ENCODE data around the gene CLECL1.

The CLECL1 gene

DNA sequence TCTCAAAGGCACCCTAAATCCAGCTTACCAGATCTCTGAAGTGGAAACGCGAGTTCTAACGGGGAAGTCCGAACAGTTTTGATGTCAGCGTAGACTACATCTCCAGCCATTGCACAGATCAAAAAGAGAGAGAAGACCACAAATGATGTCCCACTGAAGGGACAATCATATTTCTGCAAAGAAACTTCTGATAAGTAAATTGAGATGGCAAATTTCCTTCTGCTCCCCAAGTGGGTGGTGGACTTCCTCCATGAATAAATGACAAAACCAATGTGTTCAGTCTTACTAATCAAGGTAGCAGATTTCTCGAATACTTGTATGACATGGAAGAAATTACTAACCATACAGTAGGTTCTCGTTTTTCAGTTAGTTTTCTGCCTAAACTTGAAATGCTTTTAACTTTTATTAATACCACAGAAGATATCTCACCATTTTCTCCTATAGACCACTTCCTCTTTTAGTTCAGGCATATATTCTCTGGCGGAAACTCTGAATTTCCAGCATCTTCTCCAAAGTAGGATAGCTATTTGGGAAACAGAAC, at the start of gene CLECL1:
TSS of gene CLECL1 (minus strand) at position 177 of the 541 bp plus-strand sequence.
- DNase-seq, result no peak

DNA sequence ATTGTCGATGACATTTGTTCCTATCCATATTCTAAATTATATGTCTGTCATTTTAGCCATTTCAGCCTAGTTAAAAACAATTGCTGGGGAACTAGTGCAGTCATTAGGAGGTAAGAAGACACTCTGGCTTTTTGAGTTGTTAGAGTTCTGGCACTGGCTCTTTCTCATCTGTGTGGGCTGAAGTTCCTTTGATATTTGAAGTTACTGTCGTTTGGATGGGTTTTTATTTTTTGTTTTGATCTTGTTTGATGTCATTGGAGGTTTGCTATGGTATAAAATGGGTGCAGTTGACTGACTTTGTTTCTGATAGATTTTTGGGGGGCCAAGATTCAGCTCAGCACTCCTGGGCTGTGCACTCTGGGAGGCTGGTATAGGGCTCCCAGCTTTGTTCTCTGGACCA, 48.5 kb upstream of the CLECL1 start:
- no peak for DNase-seq

DNA sequence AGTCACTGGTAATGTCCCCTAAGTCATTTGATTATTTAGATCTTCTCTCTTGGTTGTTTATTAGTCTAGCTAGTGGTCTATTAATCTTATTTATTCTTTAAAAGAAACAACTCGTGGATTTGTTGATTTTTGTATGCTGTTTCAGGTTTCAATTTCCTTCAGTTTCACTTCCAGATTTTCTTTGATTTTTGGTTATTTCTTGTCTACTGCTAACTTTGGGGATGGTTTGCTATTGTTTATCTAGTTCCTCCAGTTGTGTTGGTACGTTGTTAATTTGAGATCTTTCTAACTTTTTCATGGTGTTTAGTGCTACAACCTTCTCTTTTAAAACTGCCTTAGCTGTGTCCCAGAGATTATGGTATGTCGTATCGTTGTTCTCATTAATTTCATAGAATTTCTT, 46.3 kb upstream of the CLECL1 start:
- DNase-seq, result no peak

DNA sequence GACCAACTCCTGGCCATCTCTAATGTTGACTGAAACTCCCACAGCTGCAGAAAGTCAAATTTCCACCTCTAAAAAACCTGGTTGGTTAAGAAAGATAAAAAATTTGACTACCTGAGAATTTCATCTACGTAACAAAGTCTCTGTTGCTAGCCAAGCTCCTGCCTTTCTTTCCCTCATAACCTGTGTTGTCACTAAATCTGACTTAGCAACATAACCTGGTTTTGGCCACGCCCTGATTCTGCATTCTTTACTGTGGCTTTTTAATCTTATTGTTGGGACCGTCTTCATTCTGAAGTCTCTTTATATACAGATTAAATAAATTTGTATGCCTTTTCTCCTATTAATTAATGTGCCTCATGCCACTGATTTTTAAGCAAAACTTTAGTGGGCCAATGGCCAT, 43.9 kb upstream of the CLECL1 start:
- no peak for DNase-seq

DNA sequence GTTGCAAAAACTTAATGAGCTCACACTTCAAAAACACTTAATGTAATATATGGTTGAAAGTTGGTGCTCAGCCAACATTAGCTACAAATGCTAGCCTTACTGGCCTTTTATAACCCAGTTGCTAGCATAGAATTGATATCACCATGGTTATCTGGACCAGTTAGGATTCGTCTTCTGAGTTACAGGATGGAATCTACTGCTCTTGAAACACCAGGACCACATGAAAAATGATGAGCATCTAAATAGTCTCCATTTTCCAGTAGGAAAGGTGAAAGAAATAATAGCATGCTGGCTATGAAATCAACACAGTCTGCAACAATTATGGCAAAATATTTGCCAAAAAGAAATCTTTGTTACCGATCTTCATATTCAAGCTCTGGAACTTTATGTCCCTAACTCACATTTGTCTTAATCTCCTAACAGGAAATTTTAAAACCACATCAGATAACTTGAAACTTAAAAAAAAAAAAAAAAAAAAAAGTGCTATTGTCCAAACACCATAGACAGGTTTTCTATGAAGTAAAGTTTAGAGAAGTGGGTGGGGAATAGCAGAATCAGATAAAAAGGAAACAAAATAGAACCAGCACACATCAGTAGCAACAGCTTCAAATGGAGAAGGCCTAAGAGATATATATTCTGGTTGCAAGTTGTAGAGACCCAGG, 40.5 kb upstream of the CLECL1 start:
- no peak for DNase-seq

DNA sequence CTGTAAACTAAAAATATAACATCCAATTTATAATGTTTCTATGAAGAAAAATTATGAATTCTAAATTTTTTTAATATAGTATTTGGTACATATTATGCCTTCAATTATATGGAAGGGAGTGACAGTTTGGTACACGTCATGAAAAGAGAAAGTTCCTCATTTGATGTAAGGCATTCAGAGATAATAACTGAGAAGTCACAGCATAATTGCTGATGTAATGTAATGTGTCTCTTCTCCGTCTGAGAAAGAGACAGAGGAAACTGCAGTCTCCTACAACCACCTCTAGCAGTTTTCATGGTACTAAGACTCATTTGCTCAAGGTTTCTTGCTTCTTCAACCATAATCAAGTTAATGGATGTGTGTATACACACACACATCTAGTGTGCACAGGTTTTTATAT, 30.1 kb upstream of the CLECL1 start:
- no peak for DNase-seq

DNA sequence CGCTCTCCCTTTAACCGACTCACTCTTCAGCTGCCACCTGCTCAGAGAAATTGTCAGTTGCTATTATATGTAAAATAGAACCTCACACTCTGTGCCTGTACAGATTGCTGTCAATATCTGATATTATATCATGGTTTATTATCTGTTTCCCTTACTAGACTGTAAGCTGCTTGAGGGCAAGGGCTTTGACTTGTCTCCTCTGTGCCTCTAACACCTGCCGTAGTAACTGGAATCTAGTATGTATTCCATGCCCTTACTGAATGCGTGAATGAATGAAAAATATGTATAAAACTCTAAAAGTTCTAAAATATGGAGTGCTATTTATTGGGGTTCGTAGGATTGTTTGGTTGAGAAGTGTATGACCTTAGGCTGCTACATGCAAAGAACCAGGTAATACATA, 29.5 kb upstream of the CLECL1 start:
- DNase-seq, result no peak

DNA sequence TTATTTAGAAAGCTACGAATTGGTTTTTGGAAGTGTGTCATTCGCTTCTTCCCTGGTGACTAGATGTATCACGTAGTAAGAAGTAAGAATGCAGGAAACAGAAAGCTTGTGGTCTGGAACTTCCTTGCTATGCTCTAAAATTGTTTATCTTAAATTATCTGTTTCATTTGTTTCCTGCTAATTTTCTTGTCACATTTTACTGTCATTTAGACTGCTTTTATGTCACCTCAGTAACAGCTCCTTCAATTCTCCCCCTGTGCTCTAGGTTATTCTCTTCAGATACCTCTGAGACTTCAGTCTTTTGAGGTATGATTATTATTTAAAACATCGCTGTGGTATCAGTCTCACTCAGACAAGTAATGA, 28.5 kb upstream of the CLECL1 start:
- DNase-seq, result no peak

DNA sequence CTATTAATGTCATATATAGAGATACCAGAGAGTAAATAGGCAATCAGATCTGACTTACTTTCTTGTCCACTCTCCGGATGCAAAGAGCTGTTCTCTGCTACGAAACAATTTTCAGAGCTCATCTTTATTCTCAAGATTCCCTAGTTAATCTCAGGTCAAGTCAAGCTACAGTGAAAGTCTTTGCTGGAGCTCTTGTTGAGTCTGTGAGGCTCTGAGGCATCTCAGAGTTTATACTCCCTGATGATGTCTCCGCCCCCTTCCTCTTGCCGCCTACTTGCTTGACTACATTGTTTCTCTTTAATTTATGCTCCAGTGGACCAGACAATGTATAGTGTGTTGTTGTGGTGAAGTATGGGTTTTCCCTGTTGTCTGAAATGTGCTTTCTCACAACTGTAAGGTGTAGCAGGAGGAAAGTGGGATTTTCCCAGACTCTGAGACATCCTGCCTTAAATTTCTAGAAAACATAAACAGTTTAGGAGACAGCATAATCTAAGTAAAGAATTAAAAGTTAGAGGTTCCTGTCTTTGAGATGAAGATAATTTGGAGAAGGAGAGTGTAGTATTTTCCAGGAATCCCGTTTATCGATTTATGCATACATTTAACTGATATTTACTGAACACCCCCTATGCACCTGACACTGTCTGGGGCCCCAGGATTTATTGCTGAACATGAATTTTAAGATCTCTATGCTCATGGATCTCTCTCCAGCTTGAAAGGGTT, 28.0 kb upstream of the CLECL1 start, which contains the start of gene CD69:
TSS of gene CD69 (minus strand) at position 203 of the 720 bp plus-strand sequence. CDS start at position 122, 81 bp downstream.
- peak; percentile 87 for DNase-seq

DNA sequence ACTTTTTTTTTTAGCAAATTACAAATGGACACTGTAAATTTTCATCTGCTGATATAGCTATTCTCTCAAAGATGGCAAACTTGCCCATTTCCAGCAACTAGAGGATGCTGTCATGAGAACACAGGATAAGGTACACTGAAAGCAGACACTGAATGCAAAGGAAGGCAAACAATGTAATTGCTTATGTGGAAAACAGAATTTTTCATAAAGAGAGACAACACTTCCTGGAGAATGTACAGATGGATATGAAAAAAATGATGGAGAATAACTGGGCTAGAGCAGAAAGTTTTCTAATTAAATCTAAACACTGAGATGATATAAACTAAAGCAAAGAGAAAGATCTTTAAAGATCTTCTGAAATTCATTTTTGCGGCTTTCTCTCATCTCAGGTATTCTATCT, 27.2 kb upstream of the CLECL1 start:
- DNase-seq, result no peak

DNA sequence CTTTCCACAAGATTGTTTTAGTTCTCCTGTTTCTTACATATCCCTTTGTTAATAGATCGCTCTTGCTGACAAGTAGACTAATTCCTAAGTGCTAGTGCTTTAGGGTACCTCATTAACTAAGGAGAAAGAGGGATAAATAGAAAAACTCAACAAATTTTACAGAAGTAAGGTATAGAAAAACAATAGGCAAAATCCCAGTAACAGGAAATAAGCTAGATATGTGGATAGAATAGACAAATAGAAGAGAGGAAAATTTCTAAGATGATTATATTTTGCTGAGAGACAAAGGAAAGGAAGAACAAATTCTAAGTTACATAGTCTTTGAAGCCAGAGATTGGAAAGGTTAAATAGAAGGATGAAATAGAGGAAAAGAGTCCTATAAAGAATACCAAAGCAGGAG, 26.8 kb upstream of the CLECL1 start:
- DNase-seq, result no peak

DNA sequence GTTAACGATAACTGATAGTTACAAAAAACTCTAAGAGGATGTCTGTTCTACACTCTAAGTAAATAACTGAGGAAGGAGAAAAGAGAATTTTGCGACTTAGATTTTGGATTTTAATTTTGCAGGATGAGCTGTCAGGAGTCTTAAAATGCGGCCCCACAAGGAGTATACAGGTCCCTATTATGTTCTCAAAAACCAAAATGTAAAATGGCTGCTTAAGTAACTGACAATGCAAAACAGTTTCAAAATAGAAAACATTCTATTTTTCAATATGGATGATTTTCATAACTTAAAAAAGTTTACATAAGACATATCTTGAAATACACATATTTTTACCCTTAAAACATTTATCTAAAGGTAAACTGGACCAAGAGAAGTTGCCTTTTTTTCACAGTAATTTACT, 25.2 kb upstream of the CLECL1 start:
- no peak for DNase-seq

DNA sequence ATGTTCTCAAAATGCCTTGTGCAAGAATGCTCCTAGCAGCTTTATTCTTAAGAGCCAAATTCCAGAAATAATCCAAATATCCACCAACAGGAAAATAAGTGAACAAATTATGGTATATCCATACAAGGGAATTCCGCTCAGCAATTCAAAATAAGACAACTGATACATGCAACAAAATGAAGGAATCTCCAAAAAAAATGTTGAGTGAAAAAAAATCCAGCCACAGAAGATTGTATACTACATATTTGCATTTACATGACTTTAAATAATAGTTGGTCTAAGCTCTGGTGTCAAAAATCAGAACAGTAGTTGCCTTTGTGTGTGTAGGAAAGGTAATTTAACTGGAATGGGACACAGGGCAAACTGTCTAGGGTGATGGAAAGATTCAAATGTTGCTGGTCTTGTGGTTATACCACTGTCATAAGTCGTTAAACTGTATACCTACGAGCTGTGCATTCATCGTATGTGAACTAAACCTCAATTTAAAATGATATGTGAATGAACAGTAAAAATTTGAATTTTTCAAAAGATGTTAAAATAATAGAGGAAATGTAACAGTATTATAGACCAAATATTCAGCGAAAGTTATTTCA, 24.6 kb upstream of the CLECL1 start:
- DNase-seq, result no peak

DNA sequence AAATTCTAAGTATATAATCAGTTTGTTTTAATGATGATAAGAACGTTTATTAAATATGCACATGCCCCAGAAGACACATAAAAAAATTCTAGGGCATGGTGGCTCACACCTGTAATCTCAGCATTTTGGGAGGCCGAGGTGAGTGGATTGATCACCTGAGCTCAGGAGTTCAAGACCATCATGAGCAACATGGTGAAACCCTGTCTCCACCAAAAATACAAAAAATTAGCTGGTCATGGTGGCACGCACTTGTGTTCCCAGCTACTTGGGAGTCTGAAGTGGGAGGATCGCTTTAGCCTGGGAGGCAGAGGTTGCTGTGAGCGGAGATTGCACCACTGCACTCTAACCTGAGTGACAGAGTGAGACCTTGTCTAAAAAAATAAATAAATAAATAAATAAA, 23.8 kb upstream of the CLECL1 start:
- no peak for DNase-seq

DNA sequence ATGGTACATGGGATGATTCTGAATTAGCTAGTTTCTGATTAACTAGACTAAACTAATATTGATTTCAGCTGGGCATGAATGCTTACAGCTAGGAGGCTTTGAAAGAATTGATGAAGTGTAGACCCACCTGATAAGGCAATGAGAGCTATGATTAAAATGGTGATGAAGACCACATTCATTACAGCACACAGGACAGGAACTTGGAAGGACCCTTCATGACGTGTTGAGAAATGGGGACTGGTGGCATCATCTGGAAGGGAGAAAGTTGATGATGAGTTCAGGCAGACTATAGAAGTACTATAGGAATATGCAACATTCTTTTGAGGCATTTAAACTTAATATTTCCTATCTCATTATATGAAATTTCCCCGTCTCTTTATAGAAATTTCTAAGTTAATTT, 23.3 kb upstream of the CLECL1 start:
- no peak for DNase-seq

DNA sequence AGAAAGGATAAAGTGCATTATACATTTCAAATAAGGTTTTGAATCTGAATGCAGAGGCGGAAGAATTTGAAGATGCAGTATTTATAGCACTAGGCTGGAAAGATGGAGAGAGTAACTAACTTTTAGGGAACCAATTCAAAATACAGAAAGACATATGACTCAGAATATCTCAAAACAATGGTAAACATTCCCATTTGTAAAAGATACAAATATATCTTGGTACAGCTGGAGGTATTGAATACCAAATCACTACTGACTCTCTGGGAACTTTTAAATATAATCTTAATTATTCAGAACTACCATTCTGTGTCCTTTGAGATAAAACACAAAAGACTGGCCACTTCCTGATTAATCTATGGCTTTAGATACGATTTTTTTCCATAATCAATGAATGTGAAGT, 22.7 kb upstream of the CLECL1 start:
- no peak for DNase-seq

DNA sequence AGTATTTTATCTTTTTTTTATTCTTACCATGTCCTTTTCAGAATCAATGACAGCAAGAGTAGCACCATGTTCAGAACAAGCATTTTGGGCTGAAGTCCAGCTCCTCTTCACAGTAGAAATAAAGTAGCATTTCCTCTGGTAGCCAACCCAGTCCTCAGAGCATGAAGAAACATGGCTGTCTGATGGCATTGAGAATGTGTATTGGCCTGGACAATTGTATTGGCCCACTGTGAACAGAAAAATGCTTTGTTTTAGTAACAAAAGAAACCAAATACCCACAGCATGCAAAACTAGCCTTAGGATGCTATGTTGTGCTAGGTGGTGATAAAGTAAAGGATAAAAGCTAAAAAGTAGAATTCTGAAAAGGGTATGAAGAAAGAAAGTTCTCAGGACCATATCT, 22.1 kb upstream of the CLECL1 start:
- DNase-seq, result no peak

DNA sequence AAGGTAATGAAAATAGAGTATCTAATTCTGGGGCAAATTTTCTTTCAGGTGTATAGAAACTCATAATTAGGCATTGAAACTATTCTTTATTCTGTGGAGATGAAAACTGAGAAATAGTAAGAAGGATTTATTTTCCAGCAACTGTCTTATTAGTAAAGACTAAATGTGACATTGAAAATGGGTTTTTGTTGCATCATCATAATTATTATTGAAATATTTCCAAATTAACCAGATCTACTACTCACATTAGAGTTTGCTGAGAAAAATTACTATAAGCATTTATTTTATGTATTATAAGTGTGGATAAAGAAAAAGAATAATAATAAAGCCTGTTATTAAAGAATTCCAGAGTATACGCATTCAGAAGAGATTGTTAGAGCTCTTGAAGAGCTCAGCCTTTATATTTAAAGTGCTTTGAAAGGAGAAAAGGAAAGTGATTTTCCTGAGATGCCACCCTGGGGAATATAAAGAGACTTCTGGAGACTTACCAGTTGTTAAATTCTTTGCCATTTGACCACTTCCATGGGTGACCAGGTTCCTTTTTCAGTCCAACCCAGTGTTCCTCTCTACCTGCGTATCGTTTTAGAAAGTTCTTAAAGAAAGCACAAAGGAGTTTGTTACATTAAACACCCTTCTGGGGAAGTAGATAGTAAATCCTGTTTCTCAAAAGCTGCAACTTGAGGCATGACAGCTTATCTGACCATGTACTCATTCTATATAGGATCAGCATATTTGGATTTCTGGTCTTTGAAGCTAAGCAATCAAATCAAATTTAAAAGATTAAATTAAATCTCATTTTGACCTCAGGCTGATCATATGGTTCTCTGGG, 21.4 kb upstream of the CLECL1 start:
- DNase-seq, result no peak

DNA sequence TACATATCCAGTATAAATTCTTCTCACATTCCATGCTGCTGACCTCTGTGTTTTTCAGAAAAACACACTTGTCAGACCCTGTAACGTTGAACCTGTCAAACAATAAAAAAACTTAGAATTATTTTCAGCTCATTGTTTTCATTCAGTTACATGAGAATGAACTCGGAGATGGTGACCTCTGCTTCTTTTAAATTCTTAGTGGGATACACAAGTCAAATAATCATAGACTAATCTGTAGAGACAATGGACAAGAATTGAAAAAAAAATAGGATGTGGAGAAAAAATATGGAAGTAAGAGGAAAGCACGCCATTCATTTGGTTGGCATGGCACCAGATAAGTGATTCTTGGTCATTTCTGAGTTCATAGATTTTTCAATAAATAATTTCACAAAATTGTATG, 20.6 kb upstream of the CLECL1 start:
- no peak for DNase-seq

DNA sequence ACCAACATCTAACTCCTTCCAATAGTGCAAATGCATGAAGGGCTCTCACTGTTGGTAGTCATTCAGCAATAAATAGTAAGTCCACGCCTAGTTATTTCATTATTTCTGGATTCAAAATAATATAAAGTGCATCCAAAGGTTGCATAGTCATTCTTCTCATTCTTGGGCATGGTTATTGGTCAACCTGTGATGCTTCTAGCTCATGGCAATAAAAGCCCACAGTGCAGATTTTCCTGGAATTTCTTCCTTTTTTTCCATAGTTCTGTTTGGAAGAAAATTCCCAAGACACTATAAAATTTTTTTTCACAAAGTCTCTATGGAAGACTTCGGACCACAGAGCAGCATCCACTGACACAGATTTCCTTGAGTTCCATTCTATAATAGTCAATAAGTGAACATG, 20.2 kb upstream of the CLECL1 start:
- no peak for DNase-seq

DNA sequence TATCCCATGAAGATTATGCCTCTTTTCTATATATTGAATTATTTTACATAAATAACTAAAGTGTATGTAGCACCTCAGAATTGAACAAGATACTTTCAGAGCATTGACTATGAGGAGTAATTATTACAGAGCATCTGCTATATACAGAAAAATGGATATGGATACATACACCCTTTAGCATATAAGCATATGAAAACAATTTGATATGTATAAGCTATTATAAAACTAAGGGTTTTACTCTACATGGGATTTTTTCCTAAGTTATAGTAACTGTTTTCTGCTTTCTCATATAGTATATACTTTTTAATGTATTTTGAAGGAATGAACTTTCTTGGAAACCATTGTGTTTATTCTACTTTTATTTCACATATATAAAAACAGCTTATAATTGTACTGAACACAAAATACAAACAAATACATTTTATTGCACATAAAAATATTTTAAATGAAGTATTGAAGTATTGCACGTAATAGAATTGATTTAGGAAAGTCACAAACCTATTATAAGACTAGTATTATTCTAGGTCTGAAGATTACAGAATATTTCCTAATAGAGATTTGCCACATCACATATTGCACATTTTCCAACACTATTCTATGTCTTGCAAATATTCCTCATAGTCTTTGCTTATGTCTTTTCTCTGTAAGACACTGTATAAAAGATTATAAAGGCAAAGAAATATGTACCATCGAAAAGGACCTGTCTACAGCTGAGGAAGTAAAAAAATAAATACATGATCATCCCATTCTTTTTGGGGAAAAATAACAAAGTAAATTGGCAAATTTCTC, 19.4 kb upstream of the CLECL1 start:
- no peak for DNase-seq

All from stimulated activated CD4-positive, alpha-beta T cell treated with anti-CD3 and anti-CD28 coated beads, Interleukin-4, amount 100 ng/mL, for 24 hours (primary cell).